NB4 (cell line): ENCODE results near the gene CENPB.

ENCODE experiments used
- POLR2A ChIP-seq: IDR thresholded peaks from 2 replicates; pipeline ENCODE4 v1.6.1; 2011; ENCODE audit warnings: mild to moderate bottlenecking; ENCODE audit not compliant: insufficient read length; ENCODE audit errors: extremely low read depth
- TF ChIP-seq, protein P1 (sequence below): IDR thresholded peaks from one replicate; pipeline ENCODE4 v1.5.1; 2012; ENCODE audit warnings: low read depth, low read length
- TF ChIP-seq, protein P2 (sequence below): IDR thresholded peaks from 2 replicates; pipeline ENCODE4 v1.6.1; 2011; ENCODE audit warnings: low read depth, low read length

DNA sequence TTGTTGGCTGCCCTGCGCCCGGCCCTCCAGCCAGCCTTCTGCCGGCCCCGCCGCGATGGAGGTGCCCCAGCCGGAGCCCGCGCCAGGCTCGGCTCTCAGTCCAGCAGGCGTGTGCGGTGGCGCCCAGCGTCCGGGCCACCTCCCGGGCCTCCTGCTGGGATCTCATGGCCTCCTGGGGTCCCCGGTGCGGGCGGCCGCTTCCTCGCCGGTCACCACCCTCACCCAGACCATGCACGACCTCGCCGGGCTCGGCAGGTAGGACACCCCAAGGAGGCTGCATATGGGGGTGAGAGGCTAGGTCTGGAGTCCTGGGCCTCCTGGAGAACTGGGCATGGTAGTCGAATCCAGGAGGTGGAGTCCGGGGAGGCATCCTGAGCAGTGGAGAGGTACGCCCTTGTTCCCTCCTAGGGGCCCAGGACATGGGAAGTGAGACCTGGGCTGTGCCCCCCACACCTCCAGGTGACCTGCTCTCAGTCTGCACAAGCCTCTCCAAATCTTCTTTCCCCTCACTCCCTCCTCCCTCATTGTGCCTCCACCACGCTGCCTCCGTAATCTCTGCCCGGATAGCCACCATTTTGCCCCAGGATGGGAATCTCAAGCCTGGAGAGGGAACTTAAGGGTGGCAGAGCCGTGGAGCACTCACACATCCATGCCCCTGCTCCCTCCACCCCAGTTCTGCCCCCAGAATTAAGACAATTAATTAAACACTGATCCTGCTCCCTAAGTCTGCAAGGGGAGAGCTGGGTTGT, 10.1 kb upstream of the CENPB start:
- TF ChIP-seq, protein P1, sequence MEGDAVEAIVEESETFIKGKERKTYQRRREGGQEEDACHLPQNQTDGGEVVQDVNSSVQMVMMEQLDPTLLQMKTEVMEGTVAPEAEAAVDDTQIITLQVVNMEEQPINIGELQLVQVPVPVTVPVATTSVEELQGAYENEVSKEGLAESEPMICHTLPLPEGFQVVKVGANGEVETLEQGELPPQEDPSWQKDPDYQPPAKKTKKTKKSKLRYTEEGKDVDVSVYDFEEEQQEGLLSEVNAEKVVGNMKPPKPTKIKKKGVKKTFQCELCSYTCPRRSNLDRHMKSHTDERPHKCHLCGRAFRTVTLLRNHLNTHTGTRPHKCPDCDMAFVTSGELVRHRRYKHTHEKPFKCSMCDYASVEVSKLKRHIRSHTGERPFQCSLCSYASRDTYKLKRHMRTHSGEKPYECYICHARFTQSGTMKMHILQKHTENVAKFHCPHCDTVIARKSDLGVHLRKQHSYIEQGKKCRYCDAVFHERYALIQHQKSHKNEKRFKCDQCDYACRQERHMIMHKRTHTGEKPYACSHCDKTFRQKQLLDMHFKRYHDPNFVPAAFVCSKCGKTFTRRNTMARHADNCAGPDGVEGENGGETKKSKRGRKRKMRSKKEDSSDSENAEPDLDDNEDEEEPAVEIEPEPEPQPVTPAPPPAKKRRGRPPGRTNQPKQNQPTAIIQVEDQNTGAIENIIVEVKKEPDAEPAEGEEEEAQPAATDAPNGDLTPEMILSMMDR: no peak
- TF ChIP-seq, protein P2, sequence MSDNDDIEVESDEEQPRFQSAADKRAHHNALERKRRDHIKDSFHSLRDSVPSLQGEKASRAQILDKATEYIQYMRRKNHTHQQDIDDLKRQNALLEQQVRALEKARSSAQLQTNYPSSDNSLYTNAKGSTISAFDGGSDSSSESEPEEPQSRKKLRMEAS: no peak
- no peak for TF ChIP-seq POLR2A
